Activated gamma-delta T cell treated with Interleukin-2 at 50 U/mL for 16 hours (primary cell): Measurements from ENCODE around the gene DNAJC15.

Experiments
- DNase-seq: peaks from one replicate; pipeline ENCODE4 v3.0.0-alpha.2; 2020

The DNAJC15 gene

DNA sequence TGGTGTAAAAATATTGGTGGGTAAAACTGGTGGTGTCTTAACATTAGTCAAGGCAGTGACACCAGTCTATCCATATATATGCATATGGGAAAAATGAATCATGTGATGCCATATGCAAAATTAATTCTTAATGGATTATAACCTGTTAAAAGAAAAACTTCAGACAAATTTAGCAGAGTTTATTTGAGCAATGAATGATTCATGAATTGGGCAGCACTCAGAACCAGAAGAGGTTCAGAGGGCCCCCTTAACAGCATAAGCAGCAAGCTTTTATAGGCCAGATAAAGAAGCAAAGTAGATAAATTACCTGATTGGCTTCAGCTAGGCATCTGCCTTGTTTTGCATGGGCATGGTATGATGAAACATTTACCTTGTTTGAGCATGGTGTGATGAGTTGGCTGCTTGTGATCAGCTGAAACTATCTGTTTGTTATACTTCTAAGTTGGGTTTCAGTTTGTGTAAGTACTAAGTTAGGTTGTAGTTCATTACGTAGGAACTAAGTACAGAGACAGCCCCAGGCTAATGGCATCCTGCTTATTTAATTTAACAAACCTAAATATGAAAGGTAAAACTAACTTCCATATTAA lies 66.6 kb downstream of the DNAJC15 start:
- no peak for DNase-seq

DNA sequence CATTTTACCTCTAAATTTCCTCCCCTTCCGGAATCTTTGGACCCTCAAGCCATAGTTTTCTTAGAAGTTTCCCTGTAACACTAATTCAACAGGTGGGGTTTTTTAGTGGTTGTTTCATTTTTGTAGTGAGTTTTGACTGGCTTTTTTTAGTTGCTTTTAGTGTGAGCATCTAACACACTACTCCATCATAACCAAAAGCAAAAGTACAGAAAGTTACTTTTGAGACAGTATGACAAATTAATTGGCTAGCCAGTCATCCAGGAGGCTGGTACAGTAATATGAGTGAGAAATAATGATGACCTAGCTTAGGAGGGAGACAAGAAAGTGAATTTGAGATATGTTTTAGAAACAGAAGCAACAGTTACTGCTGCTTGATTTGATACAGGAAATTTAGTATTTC lies 71.5 kb downstream of the DNAJC15 start:
- no peak for DNase-seq

DNA sequence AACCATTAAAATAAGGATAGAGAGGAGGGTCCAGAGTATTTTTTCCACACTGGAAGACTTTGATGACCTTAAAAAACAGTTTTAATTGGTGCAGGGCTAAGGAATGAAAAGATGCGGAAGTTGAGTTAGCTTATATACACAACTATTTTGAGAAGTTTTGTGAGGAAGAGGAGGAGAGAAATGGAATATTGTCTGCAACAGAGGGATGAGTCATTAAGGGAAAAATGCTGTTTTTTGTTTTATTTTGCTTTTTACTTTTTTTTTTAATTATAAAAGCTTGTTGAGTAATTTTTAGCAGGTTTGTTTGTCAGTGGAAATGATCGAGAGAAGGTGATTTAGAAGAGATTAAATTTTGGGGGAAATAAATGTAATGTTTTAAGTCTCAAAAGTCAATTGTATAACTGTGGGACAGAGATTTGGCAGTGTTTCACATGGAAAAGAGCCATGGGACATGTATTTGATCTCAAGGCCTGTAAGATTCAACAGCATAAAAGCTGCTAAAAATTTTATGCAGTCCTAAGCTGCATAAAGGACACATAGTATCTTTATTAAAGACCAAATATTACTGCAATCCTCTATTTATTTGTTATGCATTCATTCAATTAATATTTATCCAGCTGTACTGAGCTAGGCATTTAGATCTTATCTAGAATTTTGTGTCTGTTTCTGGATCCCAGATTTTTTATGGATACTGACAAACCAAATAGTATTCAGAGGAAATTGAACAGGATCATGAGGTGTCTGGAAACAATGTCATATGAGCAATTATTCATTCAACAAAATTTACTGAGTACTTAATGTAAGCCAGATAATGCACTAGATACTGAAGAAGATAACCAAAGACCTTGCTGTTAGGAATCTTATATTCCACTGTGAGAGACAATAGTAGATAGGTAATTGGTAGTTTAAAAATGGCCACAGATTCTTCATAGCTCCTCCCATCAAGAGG lies 72.7 kb downstream of the DNAJC15 start:
- no peak for DNase-seq

DNA sequence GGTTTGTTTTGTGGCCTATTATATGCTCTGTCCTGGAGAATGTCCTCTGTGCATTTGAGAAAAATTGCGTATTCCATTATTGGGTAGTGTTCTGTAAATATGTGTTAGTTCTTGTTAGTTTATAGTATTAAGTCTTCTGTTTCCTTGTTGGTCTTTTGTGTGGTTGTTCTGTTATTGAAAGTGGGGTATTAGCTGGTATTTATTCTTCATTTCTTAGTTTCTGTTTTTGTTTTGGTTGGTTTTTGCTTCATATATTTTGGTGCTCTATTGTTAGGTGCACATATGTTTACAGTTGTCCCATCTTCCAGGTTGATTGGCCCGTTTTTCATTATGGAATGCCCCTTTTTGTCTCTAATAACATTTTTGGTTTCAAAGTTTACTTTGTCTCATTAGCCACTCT lies 77.3 kb downstream of the DNAJC15 start:
- DNase-seq = no peak

DNA sequence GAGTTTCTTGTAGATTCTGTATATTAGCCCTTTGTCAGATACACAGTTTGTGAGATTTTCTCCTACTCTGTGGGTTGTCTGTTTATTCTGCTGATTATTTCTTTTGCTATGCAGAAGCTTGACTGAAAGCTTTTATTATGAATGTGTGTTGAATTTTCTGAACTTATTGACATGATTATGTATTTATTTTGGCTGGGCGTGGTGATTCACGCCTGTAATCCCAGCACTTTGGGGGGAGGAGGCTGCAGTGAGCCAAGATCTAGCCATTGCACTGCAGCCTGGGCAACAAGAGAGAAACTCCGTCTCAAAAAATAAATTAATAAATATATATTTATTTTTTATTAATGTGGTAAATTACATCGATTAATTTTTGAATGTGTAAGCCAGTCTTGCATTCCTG lies 78.9 kb downstream of the DNAJC15 start:
- no peak for DNase-seq

DNA sequence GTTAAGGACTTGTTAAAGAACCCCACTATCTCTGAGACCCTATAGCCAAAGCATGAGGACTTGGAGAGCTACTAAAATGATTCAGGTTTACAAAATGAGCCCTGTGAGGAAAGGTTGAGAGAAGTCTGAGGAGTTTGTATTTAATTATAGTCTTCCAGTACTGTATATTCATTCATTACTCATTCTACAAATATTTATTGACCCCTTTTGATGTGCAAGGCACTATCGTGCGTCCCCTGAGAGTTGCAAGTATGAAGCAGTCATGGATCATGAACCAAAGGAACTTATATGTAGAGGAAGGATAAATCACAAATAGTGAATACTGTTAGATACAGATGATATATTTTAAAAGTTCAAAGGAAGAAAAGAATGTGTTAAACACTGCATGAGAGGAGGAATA lies 84.4 kb downstream of the DNAJC15 start:
- DNase-seq = no peak

DNA sequence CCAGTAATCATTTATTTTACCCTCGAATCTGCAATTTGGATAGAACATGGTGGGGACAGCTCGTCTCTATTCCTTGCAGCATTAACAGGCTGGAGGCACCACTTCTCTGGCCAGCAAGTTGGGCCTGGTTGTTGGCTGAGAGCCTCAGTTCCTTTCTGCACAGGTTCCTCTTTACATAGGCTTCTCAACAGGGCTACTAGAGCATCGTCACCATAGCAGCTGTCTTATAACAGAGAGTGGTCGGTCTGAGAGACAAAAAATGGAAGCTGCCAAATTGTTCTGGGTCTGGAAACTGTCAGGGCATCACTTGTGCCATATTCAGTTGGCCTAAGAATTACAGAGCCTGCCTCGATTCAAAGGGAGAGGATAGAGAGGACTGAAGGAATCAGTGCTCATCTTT lies 86.7 kb downstream of the DNAJC15 start:
- DNase-seq = no peak

DNA sequence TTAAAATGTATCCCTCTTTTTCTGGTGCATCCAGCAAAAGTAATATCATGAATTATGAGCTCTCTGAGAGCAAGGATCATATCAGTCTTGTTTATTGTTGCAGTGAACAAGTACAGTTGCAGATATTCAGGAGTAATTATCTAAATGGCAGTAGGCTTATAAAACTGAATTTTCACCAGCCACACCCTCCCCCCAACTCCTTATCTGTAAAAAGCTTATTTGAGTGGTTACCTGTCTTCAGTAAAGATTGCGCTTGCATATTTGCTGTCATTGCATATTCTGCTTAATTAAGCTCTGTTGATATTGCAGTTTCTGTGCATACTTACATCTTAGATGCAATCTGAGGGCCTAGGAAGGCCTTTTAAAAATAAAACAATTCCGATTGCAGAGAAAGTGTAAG lies 87.3 kb downstream of the DNAJC15 start:
- DNase-seq = no peak

DNA sequence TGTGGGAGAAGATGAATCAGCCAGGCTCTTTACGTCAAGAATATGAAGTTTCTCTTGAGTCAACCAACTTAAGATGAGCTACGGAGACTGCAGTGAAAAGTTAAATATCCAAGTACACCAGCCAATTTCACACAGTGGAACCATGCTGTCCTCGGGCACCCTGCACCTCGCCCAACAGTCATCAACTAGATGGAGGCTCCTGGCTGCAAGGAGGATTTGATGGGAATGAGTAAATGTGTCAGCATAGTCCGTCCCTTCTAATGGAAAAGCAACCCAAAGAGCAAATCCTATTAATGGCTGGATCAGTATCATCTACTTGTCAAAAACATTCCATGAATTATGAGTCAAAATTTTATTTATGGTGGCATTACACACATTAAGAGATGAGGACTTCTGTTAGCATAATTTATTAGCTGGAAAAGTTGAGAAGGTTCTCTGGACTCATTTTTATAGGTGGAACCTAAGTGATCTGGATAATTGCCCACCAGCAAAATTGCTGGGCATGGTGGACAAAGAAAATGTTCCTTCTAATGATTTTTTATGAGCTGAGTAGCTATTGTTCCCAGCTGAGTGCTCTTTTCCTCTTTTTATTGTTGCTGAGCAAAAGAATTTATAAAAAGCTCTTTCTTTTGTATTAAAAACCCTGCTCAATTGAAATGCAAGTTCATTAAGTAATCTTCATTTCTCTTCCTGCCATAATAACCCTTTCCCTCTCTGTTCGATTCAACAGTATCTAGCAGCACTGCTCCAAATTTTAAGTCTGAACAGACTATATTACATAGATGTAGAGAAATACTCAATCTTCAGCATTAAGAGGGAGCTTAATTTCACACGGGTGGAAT lies 88.4 kb downstream of the DNAJC15 start:
- no peak for DNase-seq

DNA sequence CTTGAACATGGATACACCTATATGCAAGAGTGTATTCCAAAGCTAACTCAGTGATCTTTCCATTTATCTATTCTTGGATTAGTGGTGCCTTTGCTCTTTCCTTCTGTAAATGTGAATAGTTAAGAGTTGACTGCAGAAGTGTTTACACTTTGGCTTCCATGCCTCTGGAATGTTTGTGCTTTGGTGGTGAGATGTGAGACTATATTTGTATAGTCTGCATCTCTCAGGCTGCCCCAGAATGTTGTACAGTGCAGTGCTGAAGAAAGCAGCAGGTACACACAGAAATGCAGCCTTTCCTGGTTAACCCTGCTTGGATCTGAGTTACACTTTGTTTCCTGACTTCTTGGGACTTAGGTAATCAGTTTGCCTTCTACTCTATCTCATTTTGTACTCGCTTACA lies 90.2 kb downstream of the DNAJC15 start:
- no peak for DNase-seq

DNA sequence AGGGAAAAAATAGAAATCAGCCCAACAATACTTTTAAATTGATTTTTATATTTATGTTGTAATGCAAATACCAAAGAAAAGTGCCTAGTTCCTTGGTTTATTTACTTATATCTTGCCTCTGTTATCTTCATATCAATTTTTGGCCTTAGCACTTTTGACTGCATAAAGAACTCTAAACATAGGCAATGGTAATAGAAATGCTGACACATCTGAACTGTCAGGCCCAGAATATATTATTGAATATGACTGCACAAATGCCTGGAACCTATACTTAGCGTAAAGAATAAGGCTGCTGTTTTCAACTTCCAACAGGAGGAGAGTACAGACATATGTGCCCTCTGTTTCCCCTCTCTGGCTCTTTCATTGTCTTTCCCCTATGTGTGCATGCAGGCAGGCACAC lies 91.1 kb downstream of the DNAJC15 start:
- no peak for DNase-seq

DNA sequence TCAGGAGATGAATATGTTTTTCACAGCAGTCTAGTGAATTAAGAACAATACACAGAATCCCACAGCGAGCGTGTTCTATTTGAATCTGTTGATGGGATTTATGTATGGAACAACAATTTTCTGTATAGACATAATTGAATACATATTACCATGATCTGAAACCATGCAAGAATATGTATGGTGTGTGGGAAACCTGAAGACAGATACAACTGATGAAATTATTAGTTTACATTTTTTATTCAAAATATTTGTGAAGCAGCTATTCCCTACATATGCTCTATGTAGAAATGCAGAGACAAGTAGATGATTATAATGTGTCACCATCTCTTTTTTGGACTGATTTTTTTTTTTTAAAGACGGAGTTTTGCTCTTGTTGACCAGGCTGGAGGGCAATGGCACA lies 91.8 kb downstream of the DNAJC15 start:
- no peak for DNase-seq

DNA sequence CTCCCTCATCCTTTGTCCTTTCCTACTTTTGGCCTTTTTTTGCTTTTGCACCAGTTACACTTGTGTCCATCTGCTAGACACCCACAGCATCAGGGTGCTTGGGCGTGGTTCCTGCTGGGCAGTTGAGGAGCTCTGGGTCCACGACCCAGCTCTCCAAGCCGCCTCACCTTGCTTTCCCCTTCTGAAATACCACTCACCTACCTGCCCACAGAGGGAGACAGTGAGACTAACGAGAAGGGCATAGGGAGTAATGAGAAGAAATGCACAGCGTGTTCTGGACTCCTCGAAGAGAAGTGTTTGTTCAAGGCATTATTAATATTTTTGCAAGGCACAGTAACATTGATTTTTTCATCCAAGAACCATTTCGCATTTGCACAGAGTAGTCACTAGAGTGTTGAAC lies 92.9 kb downstream of the DNAJC15 start:
- no peak for DNase-seq

DNA sequence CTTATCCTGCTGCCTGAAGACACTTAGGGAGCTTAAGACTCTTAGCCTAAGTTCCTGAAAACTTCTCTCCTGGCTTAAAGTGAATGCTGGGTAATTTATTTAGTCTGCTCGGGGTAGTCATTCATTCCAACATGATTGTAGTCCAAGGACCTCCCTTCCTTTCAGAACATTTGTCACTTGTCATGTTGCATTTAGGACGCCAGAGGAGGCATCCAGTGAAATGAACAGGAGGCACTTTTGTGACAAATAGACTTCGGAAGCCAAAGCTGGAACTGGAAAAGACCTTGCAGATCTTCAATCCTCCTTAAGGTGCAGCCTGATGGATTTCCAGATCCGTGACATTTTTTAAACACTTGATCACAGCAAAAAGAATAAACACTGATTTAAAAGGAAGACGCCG lies 95.1 kb downstream of the DNAJC15 start:
- no peak for DNase-seq

DNA sequence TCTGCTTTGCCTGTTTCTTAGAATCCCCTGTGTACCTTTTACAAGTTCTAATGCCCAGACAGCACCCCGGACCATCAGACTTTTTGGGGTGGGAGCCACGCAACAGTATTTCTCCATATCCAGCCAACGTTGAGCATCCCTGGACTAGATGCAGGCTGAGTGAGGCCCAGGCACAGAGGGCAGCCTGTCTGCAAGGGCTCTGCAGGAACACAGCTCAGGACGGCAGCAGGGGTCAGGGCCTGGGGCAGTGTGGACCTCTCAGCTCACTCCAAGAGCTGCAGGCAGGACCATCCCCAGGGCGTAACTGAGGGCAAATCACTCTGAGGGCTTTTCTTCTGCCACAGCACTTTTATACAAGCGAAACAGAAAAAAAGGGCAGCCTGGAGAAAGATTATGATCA lies 95.8 kb downstream of the DNAJC15 start:
- DNase-seq = no peak

DNA sequence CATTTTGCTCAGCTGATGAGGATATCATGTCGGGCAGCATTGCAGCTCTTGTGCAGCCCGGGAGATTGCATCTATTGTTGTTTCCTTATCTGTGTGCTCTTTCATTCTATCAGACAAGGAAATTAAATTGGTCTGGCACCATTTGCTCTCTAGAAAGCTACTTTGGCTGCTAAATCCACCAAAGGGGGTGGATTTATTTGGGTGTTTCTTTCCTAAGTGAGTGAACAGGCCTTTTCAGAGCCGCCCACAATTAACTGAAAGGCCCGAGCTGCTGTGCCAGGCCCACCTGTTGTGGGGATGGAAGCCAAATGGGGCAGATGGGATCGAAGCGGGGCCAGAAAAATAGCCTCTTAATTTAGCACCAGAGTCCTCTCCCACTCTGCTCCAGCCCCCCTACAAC lies 99.4 kb downstream of the DNAJC15 start:
- DNase-seq = no peak

DNA sequence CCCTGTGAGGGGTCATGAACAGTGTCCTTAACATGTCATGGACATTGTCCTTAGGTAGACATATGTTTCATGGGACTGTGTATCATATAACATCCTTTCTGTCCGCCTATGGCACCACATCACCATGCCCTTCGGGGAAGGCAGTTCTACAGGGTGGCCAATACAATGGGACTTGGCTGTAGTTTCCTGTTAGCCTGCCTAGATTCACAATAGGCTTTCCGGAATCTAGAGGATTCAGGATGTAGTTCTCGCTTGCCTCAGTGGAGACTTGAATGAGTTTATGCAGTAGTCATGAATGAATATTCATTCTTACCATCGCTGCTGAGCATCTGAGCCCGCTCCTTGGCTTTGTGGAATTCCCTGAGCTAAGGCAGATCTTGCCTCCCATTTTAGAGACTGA lies 100.5 kb downstream of the DNAJC15 start:
- no peak for DNase-seq

DNA sequence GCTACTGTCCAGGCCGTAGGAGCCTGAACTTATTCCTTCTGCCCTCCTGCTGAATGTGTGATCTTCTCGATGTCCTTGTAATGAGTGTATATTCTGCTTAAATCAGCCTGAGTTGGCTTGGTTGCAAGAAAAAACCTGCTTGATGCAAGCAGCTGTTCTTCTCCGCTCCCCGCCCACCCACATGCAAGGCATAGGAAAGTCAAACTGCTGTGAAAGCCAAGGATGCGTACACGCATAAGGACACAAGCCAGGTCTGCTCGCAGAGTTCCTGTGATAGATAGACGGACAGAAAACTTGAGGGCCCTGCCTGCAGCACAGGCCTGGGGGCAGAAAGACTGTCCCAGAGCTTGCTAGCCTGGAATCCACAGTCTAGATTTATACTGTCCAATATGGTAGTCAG lies 101.1 kb downstream of the DNAJC15 start:
- no peak for DNase-seq

DNA sequence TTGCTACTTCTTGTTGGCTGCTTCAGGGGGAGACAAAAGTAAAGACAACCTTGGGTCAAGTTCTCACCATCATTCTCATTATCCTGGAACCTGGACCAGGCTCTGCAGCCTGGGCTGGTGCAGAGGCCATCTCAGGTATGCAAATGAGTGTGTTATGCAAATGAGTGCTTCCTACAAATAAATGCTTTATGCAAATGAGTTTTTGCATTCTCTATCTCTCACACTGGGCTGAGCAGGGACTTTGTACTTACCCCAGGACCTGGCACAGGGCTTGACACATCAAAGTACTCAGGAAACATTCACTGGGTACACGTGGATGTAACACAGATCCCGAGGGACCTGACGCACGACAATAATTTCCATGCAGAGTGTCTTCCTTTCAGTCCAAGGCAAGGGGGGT lies 103.0 kb downstream of the DNAJC15 start:
- no peak for DNase-seq

DNA sequence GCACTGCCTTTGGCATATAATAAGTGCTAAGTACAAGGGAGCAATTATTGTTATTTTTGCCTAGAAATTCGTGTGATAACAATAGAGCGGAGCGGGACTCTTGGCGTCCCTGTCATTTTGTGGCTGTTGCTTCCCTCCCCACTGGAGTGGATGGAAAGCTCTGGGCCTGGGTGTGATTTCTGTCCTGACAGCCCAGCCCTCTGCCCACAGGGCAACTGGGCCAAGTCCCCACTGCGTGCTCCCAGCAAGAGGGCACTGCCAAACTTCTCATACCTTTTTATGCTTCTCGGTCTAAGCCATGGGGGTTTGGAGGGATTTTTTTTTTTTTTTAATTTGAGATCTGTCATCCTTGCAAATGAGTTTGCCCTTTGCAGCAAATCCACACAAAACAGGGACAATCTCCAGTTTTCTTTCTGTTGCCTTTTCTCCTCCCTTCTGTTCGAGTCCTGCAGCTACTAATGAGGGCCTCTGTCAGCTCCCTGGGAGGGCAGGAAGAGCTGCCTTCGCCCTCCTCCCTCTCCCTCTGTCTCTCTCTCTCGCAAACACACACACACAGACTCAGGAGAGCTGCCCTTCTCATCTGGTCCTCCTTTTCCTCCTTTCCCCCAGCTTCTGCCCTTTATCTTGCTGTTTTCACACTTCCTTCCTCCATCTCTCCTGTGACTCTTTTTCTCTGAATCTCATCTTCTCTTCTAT lies 103.9 kb downstream of the DNAJC15 start:
- DNase-seq = no peak

DNA sequence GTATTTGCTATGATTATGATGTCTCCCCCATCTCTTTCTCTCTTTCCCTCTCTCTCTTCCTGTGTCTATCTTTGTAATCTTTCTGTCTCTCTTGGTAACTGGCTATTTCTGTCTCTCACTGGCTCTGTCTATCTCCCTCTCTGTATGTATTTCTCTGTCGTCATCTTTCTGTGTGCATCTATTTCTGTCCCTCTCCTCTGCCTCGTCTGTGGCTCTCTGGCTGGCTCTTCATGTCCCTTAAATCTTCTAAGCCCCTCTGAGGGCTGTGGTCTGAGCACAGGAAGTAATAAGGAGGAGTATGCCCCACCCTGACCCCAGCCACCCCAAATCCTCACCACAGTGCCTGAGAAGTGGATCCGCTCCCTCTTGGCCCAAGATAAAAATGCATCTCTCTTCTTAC lies 104.4 kb downstream of the DNAJC15 start:
- no peak for DNase-seq

DNA sequence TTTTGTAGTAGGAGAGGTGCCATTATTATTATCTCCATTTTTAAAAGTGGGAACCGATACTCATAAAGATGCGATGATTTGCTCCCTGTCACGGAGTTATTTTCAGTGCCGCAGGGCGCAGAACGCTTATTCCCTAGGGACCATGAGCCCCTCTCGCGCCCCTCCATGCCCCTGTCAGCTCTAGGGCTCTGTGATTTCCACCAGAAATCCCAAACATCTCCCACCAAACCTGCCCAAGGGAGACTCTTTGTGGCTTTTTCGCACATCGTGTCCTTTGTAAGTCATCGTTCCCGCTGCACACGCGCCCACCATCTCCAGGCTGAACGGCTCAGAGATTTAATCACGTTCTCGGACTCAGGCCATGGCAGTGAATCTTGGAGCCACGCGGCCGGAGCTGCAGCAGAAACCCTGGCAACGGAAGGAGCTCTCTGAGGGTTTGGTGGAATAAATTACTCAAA lies 105.1 kb downstream of the DNAJC15 start:
- no peak for DNase-seq

DNA sequence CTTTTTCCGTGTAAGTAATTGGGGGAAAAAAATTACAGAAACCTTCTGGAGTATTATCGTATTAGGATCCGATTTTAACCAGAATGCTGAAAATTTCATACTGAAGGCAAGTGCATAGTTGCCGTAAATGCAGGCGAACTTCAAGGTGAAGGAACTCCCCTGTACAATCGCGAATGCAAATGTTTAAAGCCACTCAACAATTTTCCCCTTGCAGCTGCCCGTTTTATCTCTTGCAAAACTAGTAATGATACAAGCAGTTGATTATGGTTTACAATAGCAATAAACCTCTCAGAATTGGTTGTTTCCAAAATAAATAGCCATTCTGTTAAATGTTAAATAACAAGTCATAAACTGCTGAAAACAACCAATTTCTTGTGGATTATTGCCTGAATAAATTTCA lies 105.7 kb downstream of the DNAJC15 start:
- no peak for DNase-seq
